Prostate gland (tissue), 2 donors: Measurements from ENCODE around the gene NIPAL1.

Experiments
- CTCF ChIP-seq, 4 experiments: fragments of 200-600 bp in 2 of 4; fragments of 450-650 bp in 2 of 4; sonication (generic) in 2 of 4; IDR thresholded peaks; 1 replicate in 3 of 4; 2 replicates in 1 of 4; pipeline ENCODE4 v1.5.1; 2016 to 2019; ENCODE audit warnings: antibody characterized with exemption in 4 of 4, mild to moderate bottlenecking in 2 of 4, moderate library complexity in 2 of 4
- POLR2A ChIP-seq: fragments of 450-650 bp; IDR thresholded peaks from one replicate; pipeline ENCODE4 v1.6.1; 2016; ENCODE audit warnings: antibody characterized with exemption, mild to moderate bottlenecking
- POLR2AphosphoS5 ChIP-seq: sonication (generic); formaldehyde crosslinking; IDR thresholded peaks from one replicate; pipeline ENCODE4 v1.6.1; 2017; ENCODE audit warnings: antibody characterized with exemption

- TF ChIP-seq CTCF (IDR thresholded peaks at IDR 0.05): no peak
- TF ChIP-seq POLR2A: no peak
- no peak for TF ChIP-seq POLR2AphosphoS5
Observed at GRCh38 chr4:48041535-48042137, 25.1 kb downstream of the NIPAL1 start.
